WTC11 (cell line): ENCODE results near the gene RAB4A. TPM values are rescaled to one million over a fixed set of nuclear protein-coding genes. Genes with fewer than 3 reads are reported as not detected.
A peak's percentile ranks its signal among the peaks of the same experiment; 100 is the strongest.

Source experiments
- ATF2 ChIP-seq: sonication (generic); formaldehyde crosslinking; IDR thresholded peaks from 2 replicates; pipeline ENCODE4 v1.8.1; 2022; ENCODE audit warnings: low read depth, missing genetic modification reagents, borderline replicate concordance
- ATF3 ChIP-seq: sonication (generic); formaldehyde crosslinking; conservative IDR thresholded peaks from 2 replicates; pipeline ENCODE4 v1.8.1; 2022; ENCODE audit warnings: mild to moderate bottlenecking, missing genetic modification reagents
- CBFB ChIP-seq: sonication (generic); formaldehyde crosslinking; IDR thresholded peaks from 2 replicates; pipeline ENCODE4 v1.8.1; 2022; ENCODE audit warnings: mild to moderate bottlenecking, low read depth, missing genetic modification reagents
- CREM ChIP-seq: sonication (generic); formaldehyde crosslinking; IDR thresholded peaks from 2 replicates; pipeline ENCODE4 v1.8.1; 2022; ENCODE audit warnings: mild to moderate bottlenecking, missing genetic modification reagents, moderate library complexity
- ERG ChIP-seq: fragments of 250-450 bp; sonication (Bioruptor Pico); IDR thresholded peaks from 2 replicates; pipeline ENCODE4 v1.8.0; 2021; ENCODE audit warnings: mild to moderate bottlenecking
- ESRRA ChIP-seq: sonication (generic); formaldehyde crosslinking; IDR thresholded peaks from 2 replicates; pipeline ENCODE4 v1.8.1; 2022; ENCODE audit warnings: mild to moderate bottlenecking, missing genetic modification reagents, borderline replicate concordance
- ETV6 ChIP-seq: sonication (generic); formaldehyde crosslinking; IDR thresholded peaks from 2 replicates; pipeline ENCODE4 v1.8.1; 2022; ENCODE audit warnings: mild to moderate bottlenecking, missing genetic modification reagents
- FOXK1 ChIP-seq: sonication (generic); formaldehyde crosslinking; IDR thresholded peaks from 2 replicates; pipeline ENCODE4 v1.8.0; 2022; ENCODE audit warnings: mild to moderate bottlenecking, moderate library complexity, missing genetic modification reagents
- FOXP4 ChIP-seq: sonication (generic); formaldehyde crosslinking; IDR thresholded peaks from 2 replicates; pipeline ENCODE4 v1.8.0; 2022; ENCODE audit warnings: mild to moderate bottlenecking, missing genetic modification reagents
- HMGXB4 ChIP-seq: sonication (generic); formaldehyde crosslinking; IDR thresholded peaks from 2 replicates; pipeline ENCODE4 v1.8.1; 2023; ENCODE audit warnings: mild to moderate bottlenecking, moderate library complexity, missing genetic modification reagents
- IRF1 ChIP-seq: sonication (generic); formaldehyde crosslinking; IDR thresholded peaks from 2 replicates; pipeline ENCODE4 v1.8.0; 2023; ENCODE audit warnings: missing genetic modification reagents
- MXD4 ChIP-seq: fragments of 250-450 bp; sonication (Bioruptor Pico); IDR thresholded peaks from 2 replicates; pipeline ENCODE4 v1.8.0; 2021; ENCODE audit warnings: mild to moderate bottlenecking, moderate library complexity, borderline replicate concordance
- MYBL2 ChIP-seq: sonication (generic); formaldehyde crosslinking; IDR thresholded peaks from 2 replicates; pipeline ENCODE4 v1.8.1; 2023; ENCODE audit warnings: mild to moderate bottlenecking, moderate library complexity, missing genetic modification reagents
- NR2C2 ChIP-seq: sonication (generic); formaldehyde crosslinking; IDR thresholded peaks from 2 replicates; pipeline ENCODE4 v1.8.0; 2022; ENCODE audit warnings: mild to moderate bottlenecking, missing genetic modification reagents
- PREB ChIP-seq: sonication (generic); formaldehyde crosslinking; IDR thresholded peaks from 2 replicates; pipeline ENCODE4 v1.8.1; 2022; ENCODE audit warnings: mild to moderate bottlenecking, missing genetic modification reagents, moderate library complexity, borderline replicate concordance
- SOX15 ChIP-seq: fragments of 250-450 bp; sonication (Bioruptor Pico); IDR thresholded peaks from 2 replicates; pipeline ENCODE4 v1.9.0; 2021; ENCODE audit warnings: mild to moderate bottlenecking
- TEAD1 ChIP-seq: sonication (generic); formaldehyde crosslinking; IDR thresholded peaks from 2 replicates; pipeline ENCODE4 v1.8.0; 2022; ENCODE audit warnings: mild to moderate bottlenecking, missing genetic modification reagents
- TEAD4 ChIP-seq: sonication (generic); formaldehyde crosslinking; IDR thresholded peaks from 2 replicates; pipeline ENCODE4 v1.8.0; 2022; ENCODE audit warnings: mild to moderate bottlenecking, missing genetic modification reagents
- USF1 ChIP-seq: sonication (generic); formaldehyde crosslinking; IDR thresholded peaks from 2 replicates; pipeline ENCODE4 v1.8.0; 2022; ENCODE audit warnings: mild to moderate bottlenecking, missing genetic modification reagents
- USF2 ChIP-seq: sonication (generic); formaldehyde crosslinking; IDR thresholded peaks from 2 replicates; pipeline ENCODE4 v1.8.1; 2023; ENCODE audit warnings: mild to moderate bottlenecking, missing genetic modification reagents, moderate library complexity
- ZNF121 ChIP-seq: sonication (generic); formaldehyde crosslinking; IDR thresholded peaks from 2 replicates; pipeline ENCODE4 v1.8.0; 2023; ENCODE audit warnings: missing genetic modification reagents
- ZNF532 ChIP-seq: fragments of 250-450 bp; sonication (Bioruptor Pico); IDR thresholded peaks from 2 replicates; pipeline ENCODE4 v1.9.0; 2021; ENCODE audit warnings: mild to moderate bottlenecking, borderline replicate concordance
- total RNA-seq: library from RNA; stranded (reverse); gene quantifications from 3 replicates; pipeline ENCODE4 v1.2.3, GENCODE V29; 2021

RAB4A gene
- total RNA-seq, 1 experiment from 2014 or later = 67.9 TPM

- TF ChIP-seq PREB = no peak
- no peak for TF ChIP-seq SOX15 (CRISPR knock-in tag)
- no peak for TF ChIP-seq IRF1 (CRISPR knock-in tag)
- no peak for TF ChIP-seq CBFB (CRISPR knock-in tag)
- TF ChIP-seq CREM (CRISPR knock-in tag) = no peak
- no peak for TF ChIP-seq ESRRA
- no peak for TF ChIP-seq USF1 (CRISPR knock-in tag)
- TF ChIP-seq ZNF121 (CRISPR knock-in tag) = peak; percentile 80
- no peak for TF ChIP-seq ATF3 (CRISPR knock-in tag)
- no peak for TF ChIP-seq ATF2 (CRISPR knock-in tag)
- 0 out of 2 replicates have a peak, but pooled peaks have one; percentile 47 for TF ChIP-seq ETV6 (CRISPR knock-in tag)
- TF ChIP-seq FOXP4 (CRISPR knock-in tag) = peak; percentile 55; the same call in 1 of the 2 replicates
- TF ChIP-seq USF2 (CRISPR knock-in tag) = no peak
- no peak for TF ChIP-seq NR2C2 (CRISPR knock-in tag)
- no peak for TF ChIP-seq MXD4 (CRISPR knock-in tag)
- no peak; the same call in 1 of the 2 replicates for TF ChIP-seq TEAD1 (CRISPR knock-in tag)
- peak; percentile 77; the same call in 1 of the 2 replicates for TF ChIP-seq MYBL2 (CRISPR knock-in tag)
- peak; percentile 35; the same call in 1 of the 2 replicates for TF ChIP-seq FOXK1 (CRISPR knock-in tag)
- TF ChIP-seq ZNF532 (CRISPR knock-in tag) = no peak
- no peak for TF ChIP-seq ERG (CRISPR knock-in tag)
- TF ChIP-seq HMGXB4 (CRISPR knock-in tag) = peak; percentile 69; the same call in 1 of the 2 replicates
- TF ChIP-seq TEAD4 (CRISPR knock-in tag) = no peak
These were observed 71.1 kb downstream of the RAB4A start (continued) for GRCh38 chr1:229341774-229342655.
